Measurements from ENCODE around the gene CAMSAP1. TPM values are rescaled to one million over a fixed set of nuclear protein-coding genes. Genes with fewer than 3 reads are reported as not detected.

Gene CAMSAP1
- total RNA-seq, 2 experiments from 2014 or later, result 20.2 to 27.0 TPM

GRCh38 chr9:135828656-135829055 lies 78.7 kb downstream of the CAMSAP1 start:
- TF ChIP-seq CTCF (IDR thresholded peaks at IDR 0.05), result no peak
- H3K27ac Mint-ChIP-seq, result no peak overlapping the region
- H3K36me3 Mint-ChIP-seq (ENCODE audit: low read depth), result peaks cover 28% of the 10 kb centered on the region
- H3K4me1 Mint-ChIP-seq (ENCODE audit: low read depth), result peaks cover 14% of the 10 kb centered on the region
- POLR2A ChIA-PET, result no interaction called here
- no peak for DNase-seq
- no peak overlapping the region for H3K4me3 Mint-ChIP-seq
- no peak for ATAC-seq
- H3K27me3 Mint-ChIP-seq, result no peaks in the 10 kb centered on the region
- intact Hi-C loops (cut with micrococcal nuclease), result no loop called here
- peaks cover 10% of the 10 kb centered on the region for H3K9me3 Mint-ChIP-seq
- CTCF ChIA-PET, result no interaction called here

- no peak for ATAC-seq
- CTCF ChIA-PET, result no interaction called here
- Mint-ChIP-seq H3K4me3 (no peak overlapping the region), H3K27ac (no peak overlapping the region), H3K4me1 (ENCODE audit: low read depth) (peaks cover 10% of the 10 kb centered on the region), H3K9me3 (peaks cover 10% of the 10 kb centered on the region), H3K27me3 (no peaks in the 10 kb centered on the region), H3K36me3 (ENCODE audit: low read depth) (peaks cover 28% of the 10 kb centered on the region)
- intact Hi-C loops (cut with micrococcal nuclease), result no loop called here
- DNase-seq, result no peak
- POLR2A ChIA-PET, result no interaction called here
- no peak for TF ChIP-seq CTCF (IDR thresholded peaks at IDR 0.05)
These were observed 79.3 kb downstream of the CAMSAP1 start for GRCh38 chr9:135827866-135828580.

- no peak overlapping the region for H3K4me3 Mint-ChIP-seq
These were observed 80.0 kb downstream of the CAMSAP1 start for GRCh38 chr9:135827301-135827700.

GRCh38 chr9:135826188-135826545 lies 81.2 kb downstream of the CAMSAP1 start:
- Mint-ChIP-seq H3K4me1 (ENCODE audit: low read depth) (peaks cover 8% of the 10 kb centered on the region), H3K36me3 (ENCODE audit: low read depth) (peaks cover 30% of the 10 kb centered on the region), H3K27me3 (no peaks in the 10 kb centered on the region), H3K9me3 (peaks cover 10% of the 10 kb centered on the region), H3K27ac (no peak overlapping the region), H3K4me3 (no peak overlapping the region)
- ChIA-PET CTCF (interaction anchor here (1.2 kb wide), 1 partner anchor 223 kb away, joined by 3 read pairs; no protein-coding TSS in a partner anchor), POLR2A (no interaction called here)
- ATAC-seq (no peak), DNase-seq (no peak)
- TF ChIP-seq CTCF (IDR thresholded peaks at IDR 0.05), result no peak
- intact Hi-C loops (cut with micrococcal nuclease), result no loop called here

More at GRCh38 chr9:135827301-135827700, 80.0 kb downstream of the CAMSAP1 start:
- Mint-ChIP-seq H3K27ac (no peak overlapping the region), H3K4me1 (ENCODE audit: low read depth) (peaks cover 10% of the 10 kb centered on the region), H3K27me3 (no peaks in the 10 kb centered on the region), H3K36me3 (ENCODE audit: low read depth) (peaks cover 26% of the 10 kb centered on the region), H3K9me3 (peaks cover 10% of the 10 kb centered on the region)
- DNase-seq (no peak), ATAC-seq (no peak)
- ChIA-PET POLR2A (no interaction called here), CTCF (no interaction called here)
- intact Hi-C loops (cut with micrococcal nuclease), result no loop called here
- TF ChIP-seq CTCF (IDR thresholded peaks at IDR 0.05), result no peak

- POLR2A ChIA-PET, result no interaction called here
- DNase-seq (no peak), ATAC-seq (no peak)
- intact Hi-C loops (cut with micrococcal nuclease), result no loop called here
- Mint-ChIP-seq H3K4me1 (ENCODE audit: low read depth) (peaks cover 8% of the 10 kb centered on the region), H3K27me3 (no peaks in the 10 kb centered on the region), H3K4me3 (no peak overlapping the region), H3K9me3 (peaks cover 10% of the 10 kb centered on the region), H3K36me3 (ENCODE audit: low read depth) (peaks cover 31% of the 10 kb centered on the region), H3K27ac (peak overlapping the region; percentile 10)
- no peak for TF ChIP-seq CTCF (IDR thresholded peaks at IDR 0.05)
- CTCF ChIA-PET, result interaction anchor here (1.2 kb wide), 1 partner anchor 223 kb away, joined by 3 read pairs; no protein-coding TSS in a partner anchor
These were observed 81.7 kb downstream of the CAMSAP1 start for GRCh38 chr9:135825435-135826187.

Measured in activated CD8-positive, alpha-beta T cell treated with anti-CD3 and anti-CD28 coated beads for 36 hours (primary cell).